ENCODE results near the gene PCSK5. TPM values are rescaled to one million over a fixed set of nuclear protein-coding genes. Genes with fewer than 3 reads are reported as not detected.

Gene PCSK5
- total RNA-seq, 1 experiment from 2014 or later, result 0.17 TPM

DNA sequence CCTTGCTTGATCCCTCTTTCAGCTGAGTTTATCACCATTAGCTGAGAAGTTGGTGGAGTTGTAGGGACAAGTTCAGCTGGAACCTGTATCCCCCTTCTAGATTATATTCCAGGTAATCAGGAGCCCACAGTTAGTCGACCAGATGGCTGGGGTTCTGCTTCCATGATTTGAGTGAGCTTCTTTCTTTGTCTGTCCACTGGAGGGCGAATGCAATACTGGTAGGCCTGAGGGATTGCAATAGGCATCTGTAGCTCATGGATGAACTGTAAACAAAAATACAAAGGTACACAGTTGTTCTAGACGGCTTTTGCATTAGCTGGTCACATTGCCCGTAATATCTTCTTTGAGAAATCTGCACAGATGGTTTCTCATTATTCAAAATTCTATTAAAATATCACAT lies 88.9 kb downstream of the PCSK5 start:
- H3K4me3 ChIP-seq (ENCODE audit: low read depth, low read length, poor library complexity, severe bottlenecking), result no peak overlapping the region
- H3K9me3 ChIP-seq (ENCODE audit: low read depth, low read length, poor library complexity, severe bottlenecking), result no peaks in the 10 kb centered on the region
- H3K27ac ChIP-seq (ENCODE audit: low read depth, low read length, poor library complexity, severe bottlenecking), result no peak overlapping the region
- BruUV-seq (replicated peaks), result no TSS peak
- ChIA-PET CTCF (no interaction called here), POLR2A (ENCODE audit: low non-redundant PET) (no interaction called here)
- intact Hi-C loops (cut with micrococcal nuclease; ENCODE audit: unreplicated experiment), result no loop called here
- H3K36me3 ChIP-seq (ENCODE audit: insufficient read depth, low read length, poor library complexity, severe bottlenecking), result no peaks in the 10 kb centered on the region
- no peak for TF ChIP-seq EZH2 (IDR thresholded peaks at IDR 0.05; ENCODE audit: borderline replicate concordance, low read depth, low read length, poor library complexity, severe bottlenecking)
- TF ChIP-seq, protein P1, sequence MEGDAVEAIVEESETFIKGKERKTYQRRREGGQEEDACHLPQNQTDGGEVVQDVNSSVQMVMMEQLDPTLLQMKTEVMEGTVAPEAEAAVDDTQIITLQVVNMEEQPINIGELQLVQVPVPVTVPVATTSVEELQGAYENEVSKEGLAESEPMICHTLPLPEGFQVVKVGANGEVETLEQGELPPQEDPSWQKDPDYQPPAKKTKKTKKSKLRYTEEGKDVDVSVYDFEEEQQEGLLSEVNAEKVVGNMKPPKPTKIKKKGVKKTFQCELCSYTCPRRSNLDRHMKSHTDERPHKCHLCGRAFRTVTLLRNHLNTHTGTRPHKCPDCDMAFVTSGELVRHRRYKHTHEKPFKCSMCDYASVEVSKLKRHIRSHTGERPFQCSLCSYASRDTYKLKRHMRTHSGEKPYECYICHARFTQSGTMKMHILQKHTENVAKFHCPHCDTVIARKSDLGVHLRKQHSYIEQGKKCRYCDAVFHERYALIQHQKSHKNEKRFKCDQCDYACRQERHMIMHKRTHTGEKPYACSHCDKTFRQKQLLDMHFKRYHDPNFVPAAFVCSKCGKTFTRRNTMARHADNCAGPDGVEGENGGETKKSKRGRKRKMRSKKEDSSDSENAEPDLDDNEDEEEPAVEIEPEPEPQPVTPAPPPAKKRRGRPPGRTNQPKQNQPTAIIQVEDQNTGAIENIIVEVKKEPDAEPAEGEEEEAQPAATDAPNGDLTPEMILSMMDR (conservative IDR thresholded peaks at IDR 0.05; ENCODE audit: low read depth, low read length), result peak; percentile 22; the same call in 1 of the 2 replicates
- H3K4me1 ChIP-seq (ENCODE audit: insufficient read depth, low read length, poor library complexity, severe bottlenecking), result no peaks in the 10 kb centered on the region
- H3K27me3 ChIP-seq (replicated peaks; ENCODE audit: insufficient read depth, low read depth, low read length, poor library complexity), result peaks cover 16% of the 10 kb centered on the region
- peak; percentile 11 for DNase-seq (ENCODE audit: low spot score)

- H3K36me3 ChIP-seq (ENCODE audit: insufficient read depth, low read length, poor library complexity, severe bottlenecking), result no peaks in the 10 kb centered on the region
- no peak overlapping the region for H3K27ac ChIP-seq (ENCODE audit: low read depth, low read length, poor library complexity, severe bottlenecking)
- intact Hi-C loops (cut with micrococcal nuclease; ENCODE audit: unreplicated experiment), result loop anchor here (10.0 kb wide), 1 partner anchor 321 kb away; no protein-coding TSS in a partner anchor
- H3K4me1 ChIP-seq (ENCODE audit: insufficient read depth, low read length, poor library complexity, severe bottlenecking), result no peaks in the 10 kb centered on the region
- no TSS peak for BruUV-seq (replicated peaks)
- no peak for DNase-seq (ENCODE audit: low spot score)
- POLR2A ChIA-PET (ENCODE audit: low non-redundant PET), result no interaction called here
- no peaks in the 10 kb centered on the region for H3K27me3 ChIP-seq (replicated peaks; ENCODE audit: insufficient read depth, low read depth, low read length, poor library complexity)
- no peaks in the 10 kb centered on the region for H3K9me3 ChIP-seq (ENCODE audit: low read depth, low read length, poor library complexity, severe bottlenecking)
- CTCF ChIA-PET, result no interaction called here
- H3K4me3 ChIP-seq (ENCODE audit: low read depth, low read length, poor library complexity, severe bottlenecking), result no peak overlapping the region
- no peak for TF ChIP-seq EZH2 (IDR thresholded peaks at IDR 0.05; ENCODE audit: borderline replicate concordance, low read depth, low read length, poor library complexity, severe bottlenecking)
- TF ChIP-seq, protein P1 (conservative IDR thresholded peaks at IDR 0.05; ENCODE audit: low read depth, low read length), result no peak
These were observed 93.0 kb downstream of the PCSK5 start for GRCh38 chr9:75983319-75984045.

GRCh38 chr9:75985515-75985914 lies 95.0 kb downstream of the PCSK5 start:
- no peak for TF ChIP-seq EZH2 (IDR thresholded peaks at IDR 0.05; ENCODE audit: borderline replicate concordance, low read depth, low read length, poor library complexity, severe bottlenecking)
- TF ChIP-seq, protein P1 (conservative IDR thresholded peaks at IDR 0.05; ENCODE audit: low read depth, low read length), result no peak
- CTCF ChIA-PET, result no interaction called here
- no peak for DNase-seq (ENCODE audit: low spot score)
- Histone ChIP-seq H3K9me3 (ENCODE audit: low read depth, low read length, poor library complexity, severe bottlenecking) (no peaks in the 10 kb centered on the region), H3K27ac (ENCODE audit: low read depth, low read length, poor library complexity, severe bottlenecking) (no peak overlapping the region), H3K27me3 (replicated peaks; ENCODE audit: insufficient read depth, low read depth, low read length, poor library complexity) (no peaks in the 10 kb centered on the region), H3K36me3 (ENCODE audit: insufficient read depth, low read length, poor library complexity, severe bottlenecking) (no peaks in the 10 kb centered on the region), H3K4me1 (ENCODE audit: insufficient read depth, low read length, poor library complexity, severe bottlenecking) (no peaks in the 10 kb centered on the region), H3K4me3 (ENCODE audit: low read depth, low read length, poor library complexity, severe bottlenecking) (no peak overlapping the region)
- no TSS peak for BruUV-seq (replicated peaks)
- POLR2A ChIA-PET (ENCODE audit: low non-redundant PET), result no interaction called here
- intact Hi-C loops (cut with micrococcal nuclease; ENCODE audit: unreplicated experiment), result loop anchor here (10.0 kb wide), 1 partner anchor 319 kb away; no protein-coding TSS in a partner anchor

All from A673 (cell line).